Keratinocyte (primary cell): Measurements from ENCODE around the gene LRIT3. TPM values are rescaled to one million over a fixed set of nuclear protein-coding genes. Genes with fewer than 3 reads are reported as not detected.

Experiments used
- DNase-seq: peaks from one replicate; pipeline ENCODE4 v3.0.0-alpha.2; 2011; ENCODE audit warnings: low read depth, missing footprints, low spot score
- FAIRE-seq: peaks from 2 replicates; lab custom pipeline; 2011; peaks lifted over from hg19 to GRCh38; lab: Jason Lieb, UNC
- H2AFZ ChIP-seq: 2 replicates; pipeline ENCODE4 v1.6.0; 2012; ENCODE audit warnings: low read length, control low read depth, inconsistent platforms; ENCODE audit not compliant: control insufficient read depth
- H3K27ac ChIP-seq: 2 replicates; pipeline ENCODE4 v1.5.1; 2011; ENCODE audit warnings: low read length; ENCODE audit not compliant: control insufficient read depth, insufficient read depth
- H3K27me3 ChIP-seq: 3 replicates; pipeline ENCODE4 v1.6.0; 2011; ENCODE audit warnings: low read length; ENCODE audit not compliant: control insufficient read depth, insufficient read depth; ENCODE audit errors: extremely low read depth
- H3K36me3 ChIP-seq, 2 experiments: 2 replicates in 1 of 2; 3 replicates in 1 of 2; pipeline ENCODE4 v1.5.1; 2011; ENCODE audit warnings: low read length in 2 of 2, mild to moderate bottlenecking in 1 of 2; ENCODE audit not compliant: control insufficient read depth in 2 of 2, insufficient read depth in 2 of 2; ENCODE audit errors: extremely low read depth in 1 of 2
- H3K4me1 ChIP-seq: 3 replicates; pipeline ENCODE4 v1.5.1; 2011; ENCODE audit warnings: low read length; ENCODE audit not compliant: control insufficient read depth, insufficient read depth; ENCODE audit errors: extremely low read depth
- H3K4me2 ChIP-seq: 3 replicates; pipeline ENCODE4 v1.6.0; 2011; ENCODE audit warnings: low read depth, low read length; ENCODE audit not compliant: control insufficient read depth, insufficient read depth; ENCODE audit errors: extremely low read depth
- H3K4me3 ChIP-seq, 3 experiments: fragments of 200-600 bp in 1 of 3; sonication (generic) in 1 of 3; 2 replicates in 2 of 3; 3 replicates in 1 of 3; pipeline ENCODE4 v1.5.1; 2011 to 2016; ENCODE audit warnings: low read length in 3 of 3, mild to moderate bottlenecking in 3 of 3, control low read depth in 2 of 3, inconsistent platforms in 1 of 3, low read depth in 1 of 3, mixed read lengths in 1 of 3, mixed run types in 1 of 3, moderate library complexity in 1 of 3; ENCODE audit not compliant: control insufficient read depth in 2 of 3, insufficient read depth in 2 of 3; ENCODE audit errors: extremely low read depth in 1 of 3
- H3K79me2 ChIP-seq: 2 replicates; pipeline ENCODE4 v1.6.0; 2012; ENCODE audit warnings: low read length; ENCODE audit not compliant: control insufficient read depth, insufficient read depth
- H3K9ac ChIP-seq: 3 replicates; pipeline ENCODE4 v1.6.0; 2011; ENCODE audit warnings: low read length; ENCODE audit not compliant: control insufficient read depth, insufficient read depth; ENCODE audit errors: extremely low read depth
- H3K9me1 ChIP-seq: 3 replicates; pipeline ENCODE4 v1.6.0; 2011; ENCODE audit warnings: low read length; ENCODE audit not compliant: control insufficient read depth, insufficient read depth; ENCODE audit errors: extremely low read depth
- H3K9me3 ChIP-seq: 2 replicates; pipeline ENCODE4 v1.5.1; 2012; ENCODE audit warnings: low read depth, low read length; ENCODE audit not compliant: control insufficient read depth
- H4K20me1 ChIP-seq: 3 replicates; pipeline ENCODE4 v1.6.0; 2011; ENCODE audit warnings: low read length; ENCODE audit not compliant: control insufficient read depth, insufficient read depth; ENCODE audit errors: extremely low read depth
- CTCF ChIP-seq, 3 experiments: IDR thresholded peaks in 1 of 3; conservative IDR thresholded peaks in 1 of 3; optimal IDR thresholded peaks in 1 of 3; 2 replicates in 2 of 3; 3 replicates in 1 of 3; pipeline versions ENCODE3 to v1.5.1; 2011; ENCODE audit warnings: low read length in 3 of 3, mild to moderate bottlenecking in 3 of 3, moderate library complexity in 2 of 3, control low read depth in 1 of 3, inconsistent platforms in 1 of 3; ENCODE audit not compliant: insufficient read depth in 2 of 3; ENCODE audit errors: extremely low read depth in 1 of 3
- EZH2 ChIP-seq: IDR thresholded peaks from one replicate; pipeline ENCODE4 v1.6.1; 2012; ENCODE audit warnings: inconsistent platforms, mild to moderate bottlenecking, low read length, moderate library complexity
- dilution Hi-C: fragments of 300-500 bp; cut with MboI; formaldehyde crosslinking; loops from one replicate; pipeline ENCODE4 v1.7.0; 2020; ENCODE audit warnings: low sequenced_read_pairs; ENCODE audit not compliant: extremely low pct_ligation_motif_present
- polyA plus RNA-seq, 5 experiments: library from polyadenylated mRNA; depleted of rRNA in 3 of 5; stranded (reverse) in 3 of 5; stranded (forward) in 1 of 5; unstranded in 1 of 5; fragments of >200 nt; gene quantifications; 1 replicate in 1 of 5; 2 replicates in 3 of 5; 3 replicates in 1 of 5; pipeline versions ENCODE4 v1.2.1 to v1.2.3, GENCODE V29; 2011 to 2012; ENCODE audit warnings: missing spikeins in 2 of 5, low read depth in 1 of 5, low replicate concordance in 1 of 5

The LRIT3 gene
- polyA plus RNA-seq, 1 donor (not counting 4 experiments of a cell fraction or from before 2014, with no cell fraction given), result 0.09 TPM

- dilution Hi-C loops, result no loop called here
- H3K4me3 ChIP-seq, result no peak overlapping the region
- no peak overlapping the region for H3K9ac ChIP-seq
- TF ChIP-seq EZH2, result no peak
- TF ChIP-seq CTCF (optimal IDR thresholded peaks at IDR 0.05 in 1 of 3, IDR thresholded peaks at IDR 0.05 in 1 of 3, conservative IDR thresholded peaks at IDR 0.05 in 1 of 3; ENCODE audit: extremely low read depth in 1 of 3, insufficient read depth in 2 of 3, low read length in 3 of 3), result no peak
- peaks cover 16% of the 10 kb centered on the region for H3K4me1 ChIP-seq
- H3K79me2 ChIP-seq, result no peaks in the 10 kb centered on the region
- H3K27me3 ChIP-seq, result no peaks in the 10 kb centered on the region
- H4K20me1 ChIP-seq, result no peaks in the 10 kb centered on the region
- H3K9me3 ChIP-seq, result no peaks in the 10 kb centered on the region
- H3K27ac ChIP-seq, result no peak overlapping the region
- DNase-seq, result no peak
- no peaks in the 10 kb centered on the region for H3K36me3 ChIP-seq
- no peak overlapping the region for H2AFZ ChIP-seq
- no peak for FAIRE-seq
- H3K4me2 ChIP-seq, result no peak overlapping the region
- no peaks in the 10 kb centered on the region for H3K9me1 ChIP-seq
These were observed 28.8 kb downstream of the LRIT3 start for GRCh38 chr4:109876634-109877265.

GRCh38 chr4:109877400-109877799 lies 29.5 kb downstream of the LRIT3 start:
- DNase-seq, result no peak
- H3K9me1 ChIP-seq, result no peaks in the 10 kb centered on the region
- no peak overlapping the region for H3K9ac ChIP-seq
- peaks cover 16% of the 10 kb centered on the region for H3K4me1 ChIP-seq
- no peaks in the 10 kb centered on the region for H3K27me3 ChIP-seq
- H2AFZ ChIP-seq, result no peak overlapping the region
- no peak overlapping the region for H3K27ac ChIP-seq
- H3K36me3 ChIP-seq, result no peaks in the 10 kb centered on the region
- no peaks in the 10 kb centered on the region for H3K9me3 ChIP-seq
- TF ChIP-seq EZH2, result no peak
- no peak for TF ChIP-seq CTCF (optimal IDR thresholded peaks at IDR 0.05 in 1 of 3, IDR thresholded peaks at IDR 0.05 in 1 of 3, conservative IDR thresholded peaks at IDR 0.05 in 1 of 3; ENCODE audit: extremely low read depth in 1 of 3, insufficient read depth in 2 of 3, low read length in 3 of 3)
- no peaks in the 10 kb centered on the region for H3K79me2 ChIP-seq
- H3K4me3 ChIP-seq, result no peak overlapping the region
- dilution Hi-C loops, result no loop called here
- no peak overlapping the region for H3K4me2 ChIP-seq
- no peak for FAIRE-seq
- no peaks in the 10 kb centered on the region for H4K20me1 ChIP-seq
